ENCODE results near the gene BDH2.

- TF ChIP-seq CTCF (IDR thresholded peaks at IDR 0.05): no peak
- no peak for TF ChIP-seq ZFX (IDR thresholded peaks at IDR 0.05; ENCODE audit: borderline replicate concordance)
These were observed 18.5 kb upstream of the BDH2 start for GRCh38 chr4:103118166-103118565.
